DOHH2 (cell line): ENCODE data around the gene FAM184A.

Experiments
- CTCF ChIP-seq: fragments of 200-600 bp; sonication (generic); IDR thresholded peaks from one replicate; pipeline ENCODE4 v1.5.1; 2014; ENCODE audit warnings: antibody characterized with exemption, mild to moderate bottlenecking, low read depth, low read length; ENCODE audit not compliant: poor library complexity, severe bottlenecking
- EZH2phosphoT487 ChIP-seq: fragments of 200-600 bp; sonication (generic); IDR thresholded peaks from 2 replicates; pipeline ENCODE4 v1.6.1; 2017; ENCODE audit warnings: borderline replicate concordance, mild to moderate bottlenecking, antibody characterized with exemption, low read length, moderate library complexity, mixed read lengths

DNA sequence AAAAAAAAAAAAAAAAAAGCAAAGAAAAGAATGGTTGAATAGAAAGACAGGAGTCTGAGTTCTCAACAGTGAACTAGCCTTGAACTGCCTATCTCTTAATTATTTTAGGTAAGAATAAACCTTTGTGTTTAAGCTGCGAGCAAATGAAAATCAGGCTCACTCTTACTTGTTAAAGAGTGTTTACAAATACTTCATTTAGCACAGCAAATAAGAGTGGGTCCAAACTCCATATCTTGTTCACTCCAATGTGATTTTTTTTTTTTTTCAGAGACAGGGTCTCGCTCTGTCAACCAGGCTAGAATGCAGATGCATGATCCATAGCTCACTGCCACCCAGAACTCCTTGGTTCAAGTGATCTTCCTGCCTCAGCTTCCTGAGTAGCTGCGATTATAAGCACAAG lies 155.4 kb downstream of the FAM184A start:
- no peak for TF ChIP-seq CTCF
- TF ChIP-seq EZH2phosphoT487, result no peak
